ENCODE measurements around the gene ARL4A.
"Not testable (repeated sequence)": the region's sequence is repeated elsewhere in the genome, so short reads cannot be mapped to it uniquely, and the experiment has no call there.

The ARL4A gene, protein sequence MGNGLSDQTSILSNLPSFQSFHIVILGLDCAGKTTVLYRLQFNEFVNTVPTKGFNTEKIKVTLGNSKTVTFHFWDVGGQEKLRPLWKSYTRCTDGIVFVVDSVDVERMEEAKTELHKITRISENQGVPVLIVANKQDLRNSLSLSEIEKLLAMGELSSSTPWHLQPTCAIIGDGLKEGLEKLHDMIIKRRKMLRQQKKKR

DNA sequence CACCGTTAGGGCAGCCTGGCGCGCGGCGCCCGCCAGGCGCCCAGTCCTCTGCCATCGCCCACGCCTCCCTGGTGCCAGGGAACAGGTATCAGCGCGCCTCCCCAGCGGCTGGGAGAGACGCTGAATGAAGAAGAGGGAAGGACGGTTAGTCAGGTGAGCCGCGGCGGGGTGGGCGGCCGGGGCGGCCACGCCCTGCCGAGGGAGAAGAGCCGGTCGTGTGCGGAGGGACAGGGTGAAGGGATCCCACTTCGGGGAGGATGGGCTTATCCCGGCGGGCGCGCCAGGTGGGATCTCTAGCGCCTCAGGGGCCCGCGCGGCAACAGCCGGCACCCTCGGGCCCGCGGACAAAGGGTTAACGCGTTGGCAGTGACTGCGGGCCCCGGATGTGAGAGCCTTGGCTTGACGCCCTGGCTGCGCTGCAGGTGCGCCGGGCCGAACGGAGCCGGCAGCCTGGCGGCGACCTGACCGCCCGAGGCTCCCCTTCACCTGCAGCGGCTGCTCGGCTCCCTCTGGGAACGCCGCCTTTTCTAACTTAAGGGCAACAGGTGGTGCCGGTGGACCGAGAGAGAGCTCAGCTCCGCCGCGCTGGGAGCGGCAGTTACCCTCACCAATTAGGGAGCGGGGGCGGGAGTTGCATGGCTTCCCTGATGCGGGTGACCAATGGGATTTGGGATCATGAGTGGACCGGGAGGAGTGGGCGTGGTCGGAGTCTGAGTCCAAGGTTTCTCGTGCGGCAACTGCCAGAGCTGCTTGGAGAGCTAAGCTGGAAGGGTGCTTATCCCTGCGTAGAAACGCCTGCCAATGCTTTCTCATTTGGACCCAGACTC, at the start of gene ARL4A:
Gene ARL4A (plus strand): TSS at position 743 of the 827 bp plus-strand sequence. CDS start 622 bp downstream, outside the sequence.
- DNase-seq, result peak; percentile 100

DNA sequence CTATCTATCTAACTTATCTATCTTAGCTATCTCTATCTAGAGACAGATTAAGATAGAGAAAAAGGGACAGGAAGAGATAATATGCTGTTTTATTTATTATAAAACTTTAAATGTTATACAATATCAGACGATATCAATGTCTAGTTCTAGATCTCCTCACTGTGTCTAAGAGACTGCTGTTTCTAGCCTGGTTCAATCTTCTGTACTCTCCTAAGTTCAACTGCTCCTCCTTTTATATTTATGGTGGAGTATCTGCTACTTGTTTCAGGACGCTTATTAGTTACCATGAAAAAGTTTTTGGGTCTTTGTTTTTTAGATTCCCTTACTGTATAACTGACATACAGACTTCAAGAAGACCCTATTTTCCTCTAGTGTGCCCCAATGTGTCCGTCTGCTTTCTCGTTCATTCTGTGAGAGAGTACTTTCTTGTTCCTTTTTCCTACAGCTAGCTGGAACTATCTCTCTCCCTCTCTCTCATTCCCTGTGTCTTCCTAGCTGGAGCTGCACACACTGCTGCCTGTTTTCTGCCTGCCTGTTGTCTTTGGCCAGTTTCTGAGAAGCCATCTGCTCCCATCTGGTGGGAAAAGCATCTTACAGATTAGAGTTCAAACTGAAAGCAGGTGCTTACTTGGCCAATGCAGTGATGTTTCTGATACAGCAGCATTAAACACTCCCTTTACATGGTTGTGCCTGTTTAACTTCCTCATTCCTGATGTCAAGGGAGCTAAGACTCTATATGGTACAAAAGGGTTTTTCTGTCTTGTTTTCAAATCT, 49.4 kb upstream of the ARL4A start:
- DNase-seq, result peak; percentile 62

DNA sequence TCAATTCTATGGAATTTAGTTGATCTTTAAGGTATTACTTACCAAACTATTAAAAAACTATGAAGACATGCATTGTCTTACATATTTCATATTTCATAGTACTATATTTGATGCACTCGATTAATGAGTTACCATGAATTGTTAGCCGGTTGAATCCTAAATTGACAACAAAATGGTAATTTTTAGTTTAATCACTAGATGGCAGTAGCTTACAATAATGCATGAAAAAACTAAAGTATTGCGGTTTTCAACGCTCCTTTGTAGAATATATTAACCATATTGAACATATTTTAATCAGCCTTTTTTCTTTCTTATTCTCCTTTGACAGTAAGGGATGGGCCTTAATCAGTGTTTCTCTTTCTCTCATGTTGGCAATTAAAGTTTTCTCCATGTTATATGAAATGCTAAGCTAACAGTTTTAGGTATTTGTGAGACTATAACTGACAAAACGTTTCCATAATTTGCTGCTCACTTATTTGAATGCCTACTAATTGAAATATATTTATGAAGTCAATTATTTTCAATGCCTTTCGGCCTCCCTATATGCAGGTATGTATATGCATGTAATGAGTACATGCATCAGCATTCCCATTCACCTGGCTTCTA, 48.5 kb upstream of the ARL4A start:
- DNase-seq, result peak; percentile 78

DNA sequence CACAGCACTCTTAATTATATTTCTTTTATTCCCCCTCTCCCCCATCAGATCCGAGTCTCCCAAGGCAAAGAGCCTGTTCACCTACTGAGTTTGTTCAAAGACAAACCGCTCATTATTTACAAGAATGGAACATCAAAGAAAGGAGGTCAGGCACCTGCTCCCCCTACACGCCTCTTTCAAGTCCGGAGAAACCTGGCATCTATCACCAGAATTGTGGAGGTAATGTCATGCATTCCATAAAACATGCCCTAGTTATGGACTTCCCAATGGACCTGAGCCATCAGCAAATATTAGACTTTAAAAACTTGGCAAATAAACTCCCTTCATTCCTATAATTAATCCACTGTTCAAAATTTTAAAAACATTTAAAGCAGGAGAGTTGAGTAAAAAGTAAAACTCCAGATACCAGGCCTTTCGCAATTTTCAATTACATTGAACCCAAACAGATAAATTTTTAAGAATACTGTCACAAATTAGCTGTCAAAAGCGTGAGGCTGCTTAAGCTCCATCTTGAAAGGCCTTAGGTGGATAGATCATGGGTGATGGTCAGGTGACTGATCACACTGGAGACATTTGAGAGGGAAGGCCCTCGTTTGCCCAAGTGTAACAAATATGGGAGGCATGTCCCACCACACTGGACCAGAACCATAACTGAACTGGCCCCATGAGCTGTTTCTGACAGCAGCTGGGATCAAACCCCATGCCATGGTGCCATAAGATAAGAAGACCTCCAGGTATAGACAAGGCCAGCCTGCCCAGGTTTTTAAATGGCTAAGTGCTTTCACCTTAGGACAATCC, 46.9 kb upstream of the ARL4A start:
- no peak for DNase-seq

DNA sequence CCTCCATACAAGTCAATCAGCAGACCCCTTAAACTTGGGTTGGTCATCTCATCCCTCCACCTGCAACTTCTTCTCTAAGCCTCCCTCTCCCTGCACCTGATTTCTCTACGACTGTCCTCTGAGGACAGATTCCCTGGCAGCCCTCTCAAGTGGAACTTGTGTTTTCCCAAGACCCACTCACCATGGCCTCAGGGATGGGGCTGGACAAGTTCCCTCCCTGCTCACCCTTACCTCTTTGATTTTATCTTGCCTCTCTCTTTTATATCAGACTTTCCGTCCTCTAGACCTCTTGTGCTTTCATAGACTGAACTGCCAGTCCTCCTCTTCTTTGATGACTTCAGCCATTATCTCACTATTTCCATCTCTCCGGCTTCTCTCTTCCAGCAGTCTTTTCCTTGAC, 46.2 kb upstream of the ARL4A start:
- DNase-seq, result no peak

DNA sequence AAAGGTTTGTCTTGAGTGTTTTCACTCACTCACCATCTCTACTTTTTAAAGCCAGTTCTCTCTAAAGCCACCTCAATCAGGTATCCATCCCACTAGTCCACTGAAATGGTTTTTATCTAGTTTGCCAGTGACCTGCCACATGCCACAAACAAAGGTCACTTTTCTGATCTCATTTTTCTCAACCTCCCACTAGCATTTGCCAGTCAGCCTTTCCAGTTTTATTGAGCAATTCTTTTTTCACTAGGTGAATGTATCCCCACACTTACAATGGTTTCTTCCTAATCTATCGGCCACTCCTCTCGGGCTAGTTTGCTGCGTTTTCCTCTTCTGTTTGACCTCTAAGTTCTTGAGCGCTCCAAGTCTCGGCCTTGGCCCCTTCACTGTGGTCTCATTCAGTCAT, 44.9 kb upstream of the ARL4A start:
- DNase-seq, result no peak

DNA sequence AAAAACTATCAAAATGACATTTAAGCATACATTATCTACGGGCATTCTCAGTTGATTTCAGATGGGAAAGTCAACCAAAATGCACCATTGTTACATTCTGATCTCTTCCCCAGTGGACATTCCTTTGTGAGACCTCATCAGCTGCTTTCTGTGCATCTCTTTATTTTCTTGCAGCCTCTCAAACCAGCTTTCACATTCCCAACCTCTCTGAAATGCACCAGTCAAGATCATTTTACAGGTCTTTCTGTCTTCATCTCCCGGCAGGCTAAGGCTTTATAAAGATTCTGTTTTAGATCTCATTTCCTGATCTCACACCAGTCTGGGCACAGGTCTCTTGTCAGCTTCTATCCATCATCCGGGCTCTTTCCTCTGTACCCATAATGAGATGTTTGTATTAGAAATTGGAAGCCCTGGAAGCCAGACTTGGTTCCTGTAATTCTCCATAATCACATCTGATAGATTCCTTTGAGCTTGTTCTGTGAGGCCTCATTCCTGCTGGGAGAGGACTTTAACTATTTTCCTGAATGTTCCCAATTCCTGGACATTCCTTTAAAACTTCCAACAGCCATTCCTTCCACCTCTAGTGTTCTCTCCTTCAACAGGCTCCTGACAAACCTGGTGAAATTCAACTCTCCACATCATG, 44.3 kb upstream of the ARL4A start:
- no peak for DNase-seq

DNA sequence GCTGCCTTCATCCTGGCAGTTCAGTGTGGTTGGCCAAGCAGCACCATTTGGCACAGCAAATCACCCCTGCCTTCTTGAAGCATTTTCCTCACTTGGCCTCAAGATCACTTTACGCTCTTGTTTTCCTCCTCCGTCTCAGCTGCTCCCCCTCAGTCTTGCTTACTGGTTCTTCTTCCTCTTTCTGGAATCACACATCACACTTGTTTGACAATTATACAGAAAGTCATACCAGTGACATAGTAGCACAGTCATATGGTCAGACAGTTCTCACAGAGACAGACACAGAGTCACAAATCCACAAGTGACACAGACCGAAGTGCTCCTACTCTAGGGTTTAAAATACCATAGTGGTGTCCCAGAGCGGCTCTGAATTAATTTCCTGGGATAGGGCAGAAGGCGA, 43.8 kb upstream of the ARL4A start:
- DNase-seq, result no peak

DNA sequence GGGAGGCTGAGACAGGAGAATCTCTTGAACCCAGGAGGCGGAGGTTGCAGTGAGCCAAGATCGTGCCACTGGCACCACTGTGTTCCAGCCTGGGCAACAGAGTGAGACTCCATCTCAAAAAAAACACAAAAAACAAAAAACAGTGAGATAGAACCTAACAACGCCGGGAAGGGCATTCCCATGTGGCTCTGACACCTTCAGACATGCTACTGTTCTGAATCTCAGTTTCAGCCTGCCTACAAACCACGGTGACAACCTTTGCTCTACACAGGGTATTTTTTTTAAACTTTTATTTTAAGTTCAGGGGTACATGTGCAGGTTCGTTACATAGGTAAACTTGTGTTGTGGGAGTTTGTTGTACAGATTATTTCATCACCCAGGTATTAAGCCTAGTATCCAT, 42.2 kb upstream of the ARL4A start:
- not testable (repeated sequence) for DNase-seq

DNA sequence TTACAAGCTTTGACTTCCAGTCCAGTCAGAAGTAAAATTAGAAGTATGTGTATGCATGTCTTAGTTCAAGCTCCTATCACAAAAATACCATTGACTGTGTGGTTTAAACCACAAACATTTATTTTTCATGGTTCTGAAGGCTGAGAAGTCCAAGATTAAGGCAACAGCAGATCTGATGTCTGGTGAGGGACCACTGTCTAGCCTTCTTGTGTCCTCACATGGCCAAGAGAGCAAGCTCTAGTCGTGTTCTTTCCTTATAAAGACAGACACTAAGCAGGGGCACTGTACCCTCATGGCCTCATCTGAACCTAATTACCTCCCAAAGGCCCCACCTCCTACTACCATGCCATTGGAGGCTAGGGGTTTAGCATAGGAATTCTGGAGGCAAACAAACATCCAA, 41.3 kb upstream of the ARL4A start:
- DNase-seq, result no peak

DNA sequence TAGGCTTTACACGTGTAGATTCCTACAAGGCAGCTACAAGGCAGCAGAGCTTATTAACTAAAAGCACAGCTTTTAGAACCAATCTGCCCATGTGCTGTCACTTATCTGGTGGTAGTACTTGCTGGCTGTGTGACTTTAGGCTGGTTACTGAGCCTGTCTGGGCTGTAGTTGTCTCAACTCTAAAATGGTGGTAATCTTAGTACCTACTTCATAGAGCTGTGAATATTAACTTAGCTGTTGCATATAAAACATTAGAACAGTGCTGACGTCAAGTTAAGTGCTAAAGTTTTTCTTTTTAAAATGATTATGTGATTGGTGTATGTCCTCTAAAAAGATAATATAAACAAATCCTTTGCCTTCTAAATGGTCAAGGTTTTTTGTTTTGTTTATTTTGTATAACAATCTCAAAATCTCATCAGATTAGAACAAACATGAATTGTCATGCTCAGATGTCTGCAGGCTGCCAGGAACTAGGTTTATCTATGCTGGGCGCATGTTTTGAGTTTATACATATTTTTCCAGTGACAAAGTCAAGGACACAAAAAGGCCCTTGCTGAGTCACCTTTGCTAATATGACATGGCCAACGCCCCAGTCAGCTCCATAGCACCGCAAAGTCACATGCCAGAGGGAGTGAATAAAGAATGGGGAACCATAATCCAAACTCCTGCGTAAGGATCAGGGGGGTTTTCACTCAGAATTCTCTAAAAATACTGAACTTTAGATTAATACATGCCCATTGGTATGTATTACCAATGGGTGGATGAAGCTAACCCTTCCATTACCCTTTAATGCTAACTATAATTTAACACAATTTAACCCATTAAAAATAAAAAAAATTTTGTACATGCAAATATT, 39.8 kb upstream of the ARL4A start:
- DNase-seq, result peak; percentile 42

DNA sequence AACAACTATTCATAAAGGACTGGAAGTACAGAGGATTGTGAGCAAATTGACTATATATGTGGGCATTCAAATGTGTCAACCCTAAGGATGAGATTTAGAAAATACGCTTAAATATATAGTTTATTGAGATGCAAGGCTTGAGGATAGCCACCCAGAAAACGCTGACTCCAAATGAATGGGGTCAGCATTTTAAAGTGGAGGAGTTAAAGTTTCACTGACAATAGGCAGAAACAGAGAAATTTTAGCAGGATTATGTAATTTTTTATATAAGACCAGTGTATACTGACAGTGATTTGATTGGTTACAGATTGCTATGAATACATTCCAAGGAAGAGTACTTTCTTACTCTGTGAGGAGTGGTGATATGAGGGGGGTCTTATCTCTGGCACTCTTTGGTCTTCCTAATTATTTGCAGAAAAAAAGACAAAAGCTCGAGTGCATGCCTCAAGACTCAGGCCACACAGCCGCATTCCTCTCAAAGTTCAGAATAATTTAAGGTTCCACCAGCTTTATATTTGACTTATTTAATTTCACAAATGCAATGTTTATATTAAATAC, 38.6 kb upstream of the ARL4A start:
- DNase-seq, result no peak

DNA sequence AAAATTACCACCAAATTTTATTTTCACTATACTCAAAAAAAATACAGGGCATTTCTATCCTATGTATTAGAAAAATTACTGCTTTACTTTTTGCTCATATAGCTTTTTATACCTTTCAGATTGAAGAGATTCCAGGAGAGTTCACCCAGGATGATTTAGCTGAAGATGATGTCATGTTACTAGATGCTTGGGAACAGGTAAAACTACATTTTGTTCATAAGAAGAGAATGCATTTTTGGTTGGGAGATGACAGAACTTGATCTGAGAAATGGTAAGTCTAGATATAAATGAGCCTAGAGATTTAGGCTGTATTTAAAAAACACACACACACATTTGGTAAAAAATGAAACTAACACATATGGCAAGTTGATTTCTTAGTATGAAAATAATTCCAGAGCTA, 38.1 kb upstream of the ARL4A start:
- no peak for DNase-seq

DNA sequence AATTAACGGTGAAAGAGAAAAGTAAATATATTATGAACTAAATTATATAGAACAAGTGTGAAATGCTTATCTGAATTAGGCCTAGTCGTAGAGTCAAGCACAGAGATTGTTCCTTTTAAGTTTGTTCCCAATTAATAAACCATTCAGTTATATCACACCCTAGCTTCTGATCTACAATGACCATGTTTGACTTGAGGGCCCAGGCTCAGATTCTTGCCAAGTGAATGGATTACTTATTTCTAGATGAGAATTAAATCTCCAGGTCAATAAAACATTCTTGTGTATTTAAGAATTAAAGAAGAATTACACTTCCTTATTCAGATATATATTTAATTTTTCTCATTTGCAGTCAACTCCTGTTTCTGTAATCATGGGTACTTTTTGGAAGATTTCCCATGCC, 37.4 kb upstream of the ARL4A start:
- no peak for DNase-seq

DNA sequence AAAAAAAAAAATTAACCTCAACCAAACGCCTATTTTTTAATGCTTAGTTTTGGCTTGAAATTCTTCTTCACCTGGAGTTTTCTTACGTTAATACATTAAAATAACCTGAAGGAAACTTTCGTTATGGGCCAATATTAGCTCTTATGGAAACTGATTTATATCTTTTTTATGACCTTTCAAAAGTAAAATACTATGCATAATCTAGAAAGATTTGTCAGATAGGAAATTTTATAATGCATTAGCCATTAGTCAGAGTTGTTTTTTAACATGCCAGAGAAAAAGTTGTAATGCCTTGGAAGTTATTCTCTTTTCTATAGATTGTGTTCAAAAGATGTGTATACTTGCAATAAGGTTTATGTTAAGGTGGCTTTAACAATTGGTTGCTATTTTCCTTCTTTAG, 34.3 kb upstream of the ARL4A start:
- no peak for DNase-seq

DNA sequence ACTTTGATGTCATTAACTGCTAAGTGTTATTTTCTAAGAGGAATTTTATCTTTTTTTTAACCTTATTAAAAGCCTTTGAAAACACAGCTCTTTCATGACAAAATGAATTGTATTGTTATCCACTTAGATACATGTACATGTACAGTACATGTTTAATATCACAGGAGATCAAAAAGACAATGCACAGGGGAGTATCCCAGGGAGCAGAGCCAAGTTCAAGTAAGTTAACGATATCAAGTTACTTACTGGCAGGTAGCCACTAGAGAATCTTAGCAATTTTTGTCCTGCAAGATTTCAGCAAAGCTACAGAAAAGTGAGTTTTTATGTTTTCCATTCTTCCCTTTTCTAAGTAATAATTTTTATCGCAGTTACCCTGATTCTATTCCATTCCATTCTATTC, 33.9 kb upstream of the ARL4A start:
- DNase-seq, result no peak

DNA sequence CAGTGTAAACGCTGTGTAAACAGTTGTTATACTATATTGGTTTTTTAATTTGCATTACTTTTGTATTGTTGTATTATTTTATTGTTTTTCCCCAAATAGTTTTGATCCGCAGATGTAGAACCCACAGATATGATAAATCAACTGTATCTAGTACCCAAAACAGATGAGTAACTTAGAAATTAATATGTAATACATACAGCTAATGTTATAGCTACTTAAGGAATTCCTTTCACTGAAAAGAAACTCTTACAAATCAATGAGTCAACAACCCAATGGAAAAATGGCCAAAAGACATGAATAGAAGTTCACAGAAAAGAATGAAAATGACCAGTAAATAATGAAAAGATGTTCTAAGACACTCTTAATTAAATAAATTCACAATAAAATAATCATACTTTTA, 32.3 kb upstream of the ARL4A start:
- no peak for DNase-seq

DNA sequence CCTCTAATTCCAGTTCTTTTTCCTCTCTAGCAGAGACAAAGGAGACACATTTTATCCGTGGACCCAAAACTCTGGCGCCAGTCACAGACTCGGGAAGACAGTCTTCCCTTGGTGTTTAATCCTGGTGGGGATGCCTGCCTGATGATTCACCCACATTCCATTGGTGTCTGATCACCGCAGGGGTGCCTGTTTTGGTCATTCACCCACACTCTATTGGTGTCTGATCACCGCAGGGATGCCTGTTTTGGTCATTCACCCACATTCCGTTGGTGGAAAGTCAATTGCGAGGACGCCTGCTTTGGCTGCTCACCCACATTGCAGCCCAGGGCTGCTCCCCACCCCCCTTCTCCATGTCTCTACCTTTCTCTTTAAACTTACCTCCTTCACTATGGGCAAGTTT, 27.0 kb upstream of the ARL4A start:
- DNase-seq, result not testable (repeated sequence)

DNA sequence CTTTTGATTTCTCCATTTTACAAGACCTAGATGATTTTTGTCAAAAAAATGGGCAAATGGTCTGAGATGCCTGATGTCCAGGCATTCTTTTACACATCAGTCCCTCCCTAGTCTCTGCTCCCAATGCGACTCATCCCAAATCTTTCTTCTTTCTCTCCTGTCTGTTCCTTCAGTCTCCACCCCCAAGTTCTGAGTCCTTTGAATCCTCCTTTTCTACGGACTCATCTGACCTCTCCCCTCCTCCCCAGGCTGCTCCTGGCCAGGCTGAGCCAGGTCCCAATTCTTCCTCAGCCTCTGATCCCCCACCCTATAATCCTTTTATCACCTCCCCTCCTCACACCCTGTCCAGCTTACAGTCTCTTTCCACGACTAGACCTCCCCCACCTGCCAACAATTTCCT, 26.4 kb upstream of the ARL4A start:
- not testable (repeated sequence) for DNase-seq

DNA sequence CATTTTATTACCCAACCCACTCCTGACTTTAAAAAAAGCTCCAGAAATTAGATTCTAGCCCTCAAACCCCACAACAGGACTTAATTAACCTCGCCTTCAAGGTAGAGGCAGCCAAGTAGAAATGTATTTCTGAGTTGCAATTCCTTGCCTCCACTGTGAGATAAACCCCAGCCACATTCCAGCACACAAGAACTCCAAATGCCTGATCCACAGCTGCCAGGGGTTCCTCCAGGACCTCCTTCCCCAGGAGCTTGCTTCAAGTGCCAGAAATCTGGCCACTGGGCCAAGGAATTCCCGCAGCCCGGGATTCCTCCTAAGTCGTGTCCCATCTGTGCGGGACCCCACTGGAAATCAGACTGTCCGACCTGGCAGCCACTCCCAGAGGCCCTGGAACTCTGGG, 25.9 kb upstream of the ARL4A start:
- DNase-seq, result no peak

Measured in DMS53 (cell line).